ENCODE results near the gene CKM.
"Not testable (repeated sequence)": the region's sequence is repeated elsewhere in the genome, so short reads cannot be mapped to it uniquely, and the experiment has no call there.

CKM gene

DNA sequence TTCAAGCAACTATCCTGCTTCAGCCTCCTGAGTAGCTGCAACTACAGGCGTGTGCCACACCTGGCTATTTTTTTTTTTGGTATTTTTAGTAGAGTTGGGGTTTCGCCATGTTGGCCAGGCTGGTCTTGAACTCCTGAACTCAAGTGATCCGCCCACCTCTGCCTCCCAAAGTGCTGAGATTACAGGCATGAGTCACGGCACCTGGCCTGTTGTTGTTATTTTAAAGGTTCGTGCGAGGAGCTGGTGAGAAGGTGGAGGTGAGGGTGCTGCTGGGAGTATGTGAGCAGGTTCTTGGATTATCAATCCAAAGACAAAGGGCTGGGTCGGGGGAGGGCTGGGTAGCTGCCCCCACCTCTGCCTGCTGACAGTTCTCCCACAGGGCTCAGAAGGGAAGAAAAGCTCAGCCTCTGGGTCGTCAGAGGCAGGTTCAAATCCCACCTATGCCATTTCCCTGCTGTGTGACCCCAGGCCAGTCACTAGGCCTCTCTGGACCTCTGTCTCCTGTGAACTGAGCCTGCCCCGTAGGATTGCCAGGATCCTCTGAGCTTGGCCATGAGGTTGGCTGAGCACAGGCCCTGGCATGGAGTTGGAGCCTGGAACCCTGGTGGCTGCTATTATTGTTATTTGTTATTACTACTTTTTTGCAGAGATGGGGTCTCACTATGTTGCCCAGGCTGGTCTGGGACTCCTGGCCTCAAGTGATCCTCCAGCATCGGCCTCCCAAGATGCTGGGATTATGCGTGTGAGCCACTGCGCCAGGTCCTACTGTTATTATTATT, 1.5 kb downstream of the CKM start:
- DNase-seq (ENCODE audit: low read depth): no peak

DNA sequence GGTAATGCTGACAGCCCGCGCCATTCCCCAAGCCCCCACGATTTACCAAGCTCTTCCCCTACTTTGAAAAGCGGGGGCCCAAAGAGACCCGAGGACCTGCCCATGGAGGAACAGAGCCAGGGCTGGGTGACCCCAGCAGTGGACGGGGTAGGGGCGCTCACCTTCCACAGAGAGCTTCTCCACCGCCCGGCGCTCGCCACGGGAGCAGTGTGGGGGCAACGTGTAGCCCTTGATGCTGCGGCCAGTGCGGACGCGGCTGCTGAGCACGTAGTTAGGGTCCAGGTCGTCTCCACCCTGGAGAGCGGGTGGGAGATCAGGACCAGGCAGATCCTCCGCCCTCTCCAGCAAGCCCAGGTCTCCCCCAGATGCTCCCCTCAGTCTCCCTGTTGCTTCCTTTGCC, 7.4 kb downstream of the CKM start:
- no peak for DNase-seq (ENCODE audit: low read depth)

DNA sequence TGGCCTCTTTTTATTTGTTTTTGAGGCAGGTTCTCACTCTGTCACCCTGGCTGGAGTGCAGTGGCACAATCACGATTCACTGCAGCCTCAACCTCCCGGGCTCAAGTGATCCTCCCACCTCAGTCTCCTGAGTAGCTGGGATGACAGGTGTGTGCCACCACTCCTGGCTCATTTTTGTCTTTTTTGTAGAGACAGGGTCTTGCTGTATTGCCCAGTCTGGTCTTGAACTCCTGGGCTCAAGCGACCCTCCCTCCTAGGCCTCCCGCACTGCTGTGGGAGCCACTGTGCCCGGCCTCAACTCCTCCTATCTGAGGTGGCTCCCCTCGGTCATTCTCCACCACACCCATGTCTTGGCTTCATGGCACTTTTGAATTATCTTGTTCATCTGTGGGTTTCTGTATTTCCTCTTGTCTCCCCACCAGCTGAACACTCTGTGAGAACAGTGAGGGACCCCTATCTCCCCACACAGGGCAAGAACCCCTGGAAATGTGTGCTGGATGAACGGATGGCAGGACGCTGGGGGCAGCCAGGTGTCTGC, 7.9 kb downstream of the CKM start:
- no peak for DNase-seq (ENCODE audit: low read depth)

DNA sequence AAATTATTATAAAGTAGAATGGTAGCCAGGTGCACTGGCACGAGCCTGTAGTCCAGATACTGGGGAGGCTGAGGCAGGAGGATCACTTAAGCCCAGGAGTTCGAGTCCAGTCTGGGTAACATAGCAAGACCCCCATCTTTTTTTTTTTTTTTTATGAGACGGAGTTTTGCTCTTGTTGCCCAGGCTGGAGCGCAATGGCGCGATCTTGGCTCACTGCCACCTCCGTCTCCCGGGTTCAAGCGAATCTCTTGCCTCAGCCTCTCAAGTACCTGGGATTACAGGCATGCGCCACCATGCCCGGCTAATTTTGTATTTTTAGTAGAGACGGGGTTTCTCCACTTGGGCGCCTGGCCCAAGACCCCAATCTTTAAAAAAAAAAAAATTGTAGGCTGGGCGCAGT, 10.4 kb downstream of the CKM start:
- DNase-seq (ENCODE audit: low read depth): not testable (repeated sequence)

DNA sequence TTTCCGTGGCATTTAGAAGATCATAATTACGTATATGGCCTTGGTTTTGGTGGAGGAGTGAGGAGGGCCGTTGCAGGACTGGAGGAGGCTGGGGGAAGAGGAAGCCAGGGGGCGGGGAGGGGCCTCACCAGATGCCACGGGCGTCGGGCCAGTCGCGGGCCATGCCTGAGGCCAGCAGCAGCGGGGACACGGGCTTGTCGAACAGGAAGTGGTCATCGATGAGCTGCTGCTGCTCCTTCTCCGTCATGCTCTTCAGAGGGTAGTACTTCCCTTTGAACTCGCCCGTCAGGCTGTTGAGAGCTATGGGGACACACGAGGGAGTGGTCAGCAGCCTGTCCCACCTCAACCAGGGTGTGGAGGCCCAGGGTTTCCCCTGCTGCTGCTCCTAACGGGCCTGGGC, 11.1 kb downstream of the CKM start:
- no peak for DNase-seq (ENCODE audit: low read depth)

DNA sequence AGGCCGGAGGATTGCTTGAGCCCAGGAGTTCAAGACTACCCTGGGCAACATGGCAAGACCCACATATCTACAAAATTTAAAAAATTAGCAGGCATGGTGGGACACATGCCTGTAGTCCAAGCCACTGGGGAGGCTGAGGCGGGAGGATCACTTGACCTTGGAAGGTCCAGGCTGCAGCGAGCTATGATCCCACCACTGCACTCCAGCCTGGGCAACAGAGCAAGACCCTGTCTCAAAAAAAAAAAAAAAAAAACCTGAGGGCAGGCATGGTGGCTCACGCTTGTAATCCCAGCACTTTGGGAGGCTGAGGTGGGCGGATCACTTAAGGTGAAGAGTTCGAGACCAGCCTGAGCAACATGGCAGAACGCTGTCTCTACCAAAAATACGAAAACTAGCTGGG, 13.4 kb downstream of the CKM start:
- DNase-seq (ENCODE audit: low read depth): not testable (repeated sequence)

DNA sequence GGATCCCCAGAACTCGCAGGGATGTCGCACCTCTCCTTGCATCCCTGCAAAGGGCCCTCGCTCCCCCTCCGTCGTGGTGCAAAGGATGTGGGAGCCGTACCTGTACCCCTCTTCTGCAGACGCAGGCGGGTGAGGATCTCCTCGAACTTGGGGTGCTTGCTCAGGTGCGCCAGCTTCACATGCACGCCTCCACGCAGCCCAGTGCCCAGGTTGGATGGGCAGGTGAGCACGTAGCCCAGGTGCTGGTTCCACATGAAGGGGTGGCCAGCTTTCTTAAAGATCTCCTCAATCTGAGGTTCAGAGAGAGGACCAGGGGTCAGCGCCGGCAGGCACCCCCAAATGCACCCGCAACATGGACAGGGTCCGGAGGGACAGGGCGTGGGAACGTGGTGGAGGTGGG, 15.3 kb downstream of the CKM start:
- DNase-seq (ENCODE audit: low read depth): no peak

DNA sequence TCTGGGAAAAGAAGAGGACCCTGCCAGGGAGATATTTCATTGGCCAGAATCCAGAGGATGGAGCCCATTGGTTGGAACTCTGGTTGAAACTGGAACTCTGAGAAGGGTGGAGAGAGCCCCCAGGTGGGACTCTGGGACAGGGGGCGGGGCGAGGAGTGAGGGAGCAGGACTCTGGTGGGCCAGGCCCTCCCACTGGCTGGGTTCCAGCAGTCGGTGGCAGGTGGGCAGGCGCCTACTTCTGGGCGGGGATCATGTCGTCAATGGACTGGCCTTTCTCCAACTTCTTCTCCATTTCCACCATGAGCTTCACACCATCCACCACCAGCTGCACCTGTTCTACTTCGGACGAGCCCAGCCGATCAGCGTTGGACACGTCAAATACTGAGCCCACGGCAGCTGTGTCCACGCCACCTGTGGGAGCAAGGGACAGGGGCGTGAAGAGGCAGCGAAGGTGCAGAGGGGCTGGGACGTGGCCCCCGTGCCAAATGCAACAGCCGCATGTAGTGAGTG, 16.1 kb downstream of the CKM start:
- DNase-seq (ENCODE audit: low read depth): no peak

DNA sequence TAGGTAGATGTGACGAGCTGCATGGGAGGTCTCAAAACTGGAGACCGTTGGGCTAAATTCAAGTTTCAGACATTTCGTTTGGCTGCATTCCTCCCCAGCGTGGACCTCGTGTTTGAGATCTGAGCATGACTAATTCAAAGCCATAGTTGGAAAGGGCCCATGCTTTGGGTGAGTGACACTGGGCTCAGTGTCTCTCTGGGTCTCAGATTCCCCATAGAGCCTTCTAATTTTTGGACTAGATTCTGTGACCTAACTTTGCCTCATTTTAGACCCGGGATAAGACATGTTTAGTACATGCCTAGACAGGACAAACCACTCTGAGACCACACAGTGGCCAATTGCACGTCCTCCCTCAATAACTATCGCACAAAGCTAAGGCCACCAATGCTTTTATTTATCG, 16.6 kb downstream of the CKM start:
- DNase-seq (ENCODE audit: low read depth): no peak

DNA sequence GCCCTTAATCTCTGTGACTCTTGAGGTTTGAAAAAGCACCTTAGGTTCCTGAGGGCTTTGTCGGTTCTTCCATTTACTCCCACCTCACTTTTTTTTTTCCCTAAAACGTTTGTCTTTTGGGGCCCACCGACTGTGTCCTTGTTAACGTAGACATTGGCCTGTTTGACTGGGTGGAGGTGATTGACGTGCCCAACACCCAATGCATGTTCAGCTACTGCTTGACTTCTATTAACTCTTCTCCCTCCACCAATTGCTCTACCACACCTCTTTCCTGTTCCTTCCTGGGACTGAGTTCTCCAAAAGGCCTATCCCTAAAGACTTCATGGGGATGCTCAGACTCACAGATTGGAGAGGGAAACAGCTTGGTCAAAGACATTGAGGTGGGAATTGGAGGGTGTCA, 17.3 kb downstream of the CKM start:
- DNase-seq (ENCODE audit: low read depth): no peak

DNA sequence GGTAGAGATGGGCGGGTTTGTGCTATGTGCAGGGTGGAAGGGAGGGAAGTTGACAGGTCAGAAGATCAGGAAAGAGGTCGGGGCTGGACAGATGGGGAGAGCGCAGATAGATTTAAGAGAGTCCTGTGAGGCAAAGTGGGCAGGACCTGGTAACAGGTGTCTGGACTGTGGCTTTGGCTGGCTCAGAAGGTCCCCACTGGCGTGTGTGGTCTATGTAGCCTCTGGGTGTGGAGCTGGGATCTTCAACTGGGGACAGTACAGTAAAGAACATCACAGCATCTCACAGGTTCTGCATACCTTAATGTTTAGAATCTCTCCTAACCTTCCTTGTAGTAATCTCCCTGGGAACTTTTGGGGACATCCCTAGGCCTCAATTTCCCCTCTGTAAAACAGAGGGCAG, 17.7 kb downstream of the CKM start:
- no peak for DNase-seq (ENCODE audit: low read depth)

DNA sequence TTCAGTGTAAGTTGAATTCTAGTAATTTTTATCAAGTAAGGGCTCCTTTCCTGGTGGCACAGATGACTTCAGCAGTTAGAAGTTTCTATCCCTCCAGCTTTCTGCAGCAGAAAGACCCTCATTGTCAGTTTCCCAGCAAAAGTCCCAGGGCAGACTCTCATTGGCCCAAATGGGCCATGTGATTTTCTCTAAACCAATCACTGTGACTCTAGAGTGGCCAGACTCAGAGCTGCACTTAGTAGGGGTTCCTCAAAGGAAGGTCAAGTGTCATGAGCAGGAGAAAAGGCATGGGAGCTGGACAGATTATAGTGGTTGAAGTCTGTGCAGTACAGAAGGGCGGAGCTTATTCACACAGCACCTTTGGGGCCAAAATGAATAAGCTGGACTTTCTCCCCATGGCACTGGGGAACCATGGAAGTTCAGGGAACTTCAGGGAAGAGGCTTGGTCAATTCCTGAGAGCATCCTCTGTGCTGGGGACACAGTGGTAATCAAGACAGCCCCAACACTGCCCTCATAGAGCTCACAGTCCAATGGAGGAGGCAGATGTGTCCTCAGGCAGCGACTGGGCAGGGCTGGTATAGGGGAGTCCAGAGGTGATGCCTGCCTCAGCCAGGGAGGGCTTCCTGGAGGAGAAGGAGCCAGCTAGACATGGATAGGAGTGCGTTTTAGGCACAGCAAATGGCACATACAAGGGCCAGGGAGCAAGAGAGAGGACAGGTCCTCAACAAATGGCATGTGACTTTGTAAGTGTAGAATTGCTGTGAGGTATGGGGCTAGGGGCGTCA, 18.3 kb downstream of the CKM start:
- no peak for DNase-seq (ENCODE audit: low read depth)

DNA sequence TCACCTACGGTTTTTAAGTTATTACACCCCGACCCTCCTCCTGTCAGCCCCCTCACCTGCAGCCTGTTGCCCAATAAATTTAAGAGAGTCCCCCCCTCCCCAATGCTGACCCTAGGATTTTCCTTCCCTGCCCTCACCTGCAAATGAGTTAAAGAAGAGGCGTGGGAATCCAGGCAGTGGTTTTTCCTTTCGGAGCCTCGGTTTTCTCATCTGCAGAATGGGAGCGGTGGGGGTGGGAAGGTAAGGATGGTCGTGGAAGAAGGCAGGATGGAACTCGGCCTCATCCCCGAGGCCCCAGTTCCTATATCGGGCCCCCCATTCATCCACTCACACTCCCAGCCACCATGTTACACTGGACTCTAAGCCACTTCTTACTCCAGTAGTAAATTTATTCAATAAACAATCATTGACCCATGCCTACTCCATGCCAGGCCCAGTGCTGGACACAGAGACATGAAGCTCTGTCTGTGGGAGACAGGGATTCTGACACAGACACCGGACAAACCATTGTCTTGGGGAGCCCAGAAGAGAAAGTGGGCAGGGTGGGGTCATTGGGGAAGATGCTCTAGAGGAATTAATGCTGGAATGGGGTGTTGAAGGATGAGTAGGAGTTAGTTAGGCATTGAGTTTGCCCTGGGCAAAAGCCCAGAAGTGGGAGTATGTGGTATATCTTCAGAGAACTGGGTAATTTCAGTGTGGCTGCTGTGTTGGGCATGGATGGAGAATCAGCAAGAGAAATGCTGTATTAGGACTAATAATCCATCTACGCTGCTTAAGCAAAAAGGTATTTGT, 19.2 kb downstream of the CKM start:
- no peak for DNase-seq (ENCODE audit: low read depth)

DNA sequence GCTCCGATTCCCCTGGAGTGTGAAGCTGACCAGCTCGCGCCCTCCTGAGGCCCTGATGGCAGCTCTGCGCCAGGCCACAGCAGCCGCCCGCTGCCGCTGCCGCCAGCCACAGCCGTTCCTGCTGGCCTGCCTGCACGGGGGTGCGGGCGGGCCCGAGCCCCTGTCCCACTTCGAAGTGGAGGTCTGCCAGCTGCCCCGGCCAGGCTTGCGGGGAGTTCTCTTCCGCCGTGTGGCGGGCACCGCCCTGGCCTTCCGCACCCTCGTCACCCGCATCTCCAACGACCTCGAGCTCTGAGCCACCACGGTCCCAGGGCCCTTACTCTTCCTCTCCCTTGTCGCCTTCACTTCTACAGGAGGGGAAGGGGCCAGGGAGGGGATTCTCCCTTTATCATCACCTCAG, 20.3 kb downstream of the CKM start:
- DNase-seq (ENCODE audit: low read depth): no peak

DNA sequence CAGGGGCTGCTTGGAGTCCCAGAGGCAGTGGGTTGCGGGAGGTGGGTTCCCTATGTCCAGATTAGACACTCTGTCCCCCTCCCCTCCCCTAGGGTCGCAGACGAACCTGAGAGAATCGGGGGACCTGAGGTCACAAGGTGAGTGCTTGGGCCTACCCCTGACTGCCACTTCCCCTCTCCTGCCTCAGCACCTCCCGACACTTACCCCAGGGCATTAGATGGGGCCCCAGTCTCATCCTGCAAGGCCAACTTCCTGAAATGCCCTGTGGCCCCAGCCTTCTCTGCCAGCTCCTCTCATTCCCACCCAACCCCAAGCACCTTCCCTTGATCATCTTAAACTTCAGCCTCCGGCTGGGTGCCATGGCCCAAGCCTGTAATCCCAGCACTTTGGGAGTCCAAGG, 23.0 kb downstream of the CKM start:
- no peak for DNase-seq (ENCODE audit: low read depth)

DNA sequence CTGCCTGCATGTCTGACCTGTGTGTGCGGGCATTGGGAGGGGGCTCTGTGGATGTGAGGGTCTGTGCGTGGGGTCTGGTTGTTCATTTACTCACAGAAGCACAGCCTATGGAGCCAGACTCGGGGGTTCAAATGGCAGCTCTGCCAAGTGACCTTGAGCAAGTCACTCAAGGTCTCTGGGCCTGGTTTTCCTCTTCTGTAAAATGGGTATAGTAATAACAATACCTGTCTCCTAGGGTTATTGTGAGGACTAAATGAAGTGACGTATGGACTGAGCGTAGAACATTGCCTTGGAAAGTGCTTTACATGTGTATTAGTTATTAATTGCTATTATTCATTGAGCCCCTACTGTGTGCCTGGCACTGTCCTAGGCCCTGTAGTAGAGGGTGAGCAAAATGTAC, 24.4 kb downstream of the CKM start:
- DNase-seq (ENCODE audit: low read depth): no peak

DNA sequence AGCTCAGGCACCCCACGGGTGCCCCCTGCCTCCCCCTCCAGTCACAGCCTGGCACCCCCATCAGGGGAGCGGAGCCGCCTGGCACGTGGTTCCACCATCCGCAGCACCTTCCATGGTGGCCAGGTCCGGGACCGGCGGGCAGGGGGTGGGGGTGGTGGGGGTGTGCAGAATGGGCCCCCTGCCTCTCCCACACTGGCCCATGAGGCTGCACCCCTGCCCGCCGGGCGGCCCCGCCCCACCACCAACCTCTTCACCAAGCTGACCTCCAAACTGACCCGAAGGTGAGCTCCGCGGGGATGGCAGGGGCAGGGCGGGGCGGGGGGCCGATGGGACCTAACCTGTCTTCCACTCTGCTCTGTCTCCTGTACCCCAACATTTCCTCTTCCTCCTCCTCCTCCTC, 25.0 kb downstream of the CKM start:
- no peak for DNase-seq (ENCODE audit: low read depth)

DNA sequence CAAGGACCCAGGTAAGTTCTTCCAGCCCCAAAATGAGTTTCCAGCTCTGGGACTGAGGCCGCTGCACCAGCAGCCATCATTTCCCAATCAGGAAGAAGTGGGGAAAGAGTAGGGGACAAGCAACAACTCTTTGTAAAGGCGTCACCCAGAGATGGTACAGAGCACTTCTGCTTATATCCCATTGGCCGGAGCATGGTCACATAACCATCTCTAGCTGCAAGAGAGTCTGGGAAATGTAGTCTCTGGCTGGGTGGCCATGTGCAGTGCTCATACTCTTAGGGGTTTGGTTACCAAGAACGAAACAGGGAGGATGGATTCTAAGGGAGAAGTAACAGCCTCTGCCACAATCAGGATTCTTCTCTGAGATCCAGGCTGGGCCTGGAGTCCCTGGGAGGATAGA, 26.3 kb downstream of the CKM start:
- DNase-seq (ENCODE audit: low read depth): no peak

DNA sequence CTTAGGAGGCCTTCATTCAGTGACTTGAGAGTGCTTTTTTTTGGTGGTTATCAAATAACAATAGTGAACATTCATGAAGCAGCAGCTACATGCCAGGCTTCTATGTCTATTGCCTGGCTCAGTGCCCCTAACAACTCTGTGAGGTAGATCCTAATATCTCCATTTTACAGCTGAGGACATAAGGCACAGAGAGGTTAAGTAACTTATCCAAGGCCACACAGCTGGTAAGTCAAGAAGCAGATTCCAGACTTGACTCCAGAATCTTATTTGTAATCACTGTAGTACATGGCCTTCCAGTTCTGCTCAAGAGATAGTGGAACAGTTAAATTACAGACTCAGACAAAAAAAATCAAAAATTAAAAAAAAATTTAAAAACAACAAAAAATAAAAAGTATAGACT, 26.8 kb downstream of the CKM start:
- no peak for DNase-seq (ENCODE audit: low read depth)

DNA sequence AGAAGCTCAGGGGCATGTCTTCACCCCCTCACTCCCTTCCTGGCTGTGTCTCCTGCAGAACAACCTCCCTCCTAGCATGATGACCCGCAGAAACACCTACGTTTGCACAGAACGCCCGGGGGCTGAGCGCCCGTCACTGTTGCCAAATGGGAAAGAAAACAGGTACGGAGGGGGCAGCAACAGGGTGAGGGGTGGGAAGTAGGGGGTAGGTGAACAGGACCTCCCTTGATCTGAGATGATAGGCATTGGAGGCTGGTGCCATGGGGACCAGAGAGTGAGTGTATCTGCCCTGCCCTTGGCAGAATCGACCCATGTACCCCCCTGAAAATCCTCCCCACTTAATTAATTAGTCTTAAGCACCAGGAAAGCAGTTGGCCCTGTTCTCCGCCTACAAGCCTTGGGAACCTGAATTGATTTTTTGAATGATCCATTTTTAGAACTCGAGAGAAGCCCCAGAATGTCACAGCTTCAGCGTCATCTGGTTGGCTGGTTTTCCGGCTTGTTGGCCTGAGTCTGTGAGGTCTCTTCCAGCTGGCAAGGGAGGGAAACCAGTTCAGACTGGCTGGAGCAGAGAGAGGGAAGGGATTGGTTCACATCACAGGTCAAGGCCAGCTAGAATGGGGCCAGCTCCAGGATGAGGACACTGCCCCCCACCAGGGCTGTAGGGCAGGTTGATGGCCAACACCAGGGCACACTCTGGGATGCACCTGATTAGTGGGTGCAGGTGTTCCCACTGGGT, 28.2 kb downstream of the CKM start:
- no peak for DNase-seq (ENCODE audit: low read depth)

DNA sequence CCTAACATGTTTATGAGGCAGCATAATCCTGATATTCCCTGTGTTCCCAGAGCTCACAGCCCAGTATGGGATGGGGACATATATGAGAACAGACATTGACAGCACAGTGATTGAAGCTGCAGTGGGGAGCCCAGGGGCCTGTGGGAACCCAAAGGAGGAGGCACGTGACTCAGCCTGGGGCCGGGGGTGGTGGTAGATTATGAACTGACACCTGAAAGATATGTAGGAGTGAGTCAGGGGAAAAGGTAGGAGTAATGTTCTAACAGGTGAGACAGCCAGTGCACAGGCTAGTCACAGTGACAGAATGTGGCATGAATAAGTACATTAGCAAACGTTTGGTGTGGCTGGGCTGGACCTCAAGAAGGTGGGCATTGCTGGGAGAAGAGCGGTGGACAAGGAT, 29.0 kb downstream of the CKM start:
- DNase-seq (ENCODE audit: low read depth): peak; percentile 19

DNA sequence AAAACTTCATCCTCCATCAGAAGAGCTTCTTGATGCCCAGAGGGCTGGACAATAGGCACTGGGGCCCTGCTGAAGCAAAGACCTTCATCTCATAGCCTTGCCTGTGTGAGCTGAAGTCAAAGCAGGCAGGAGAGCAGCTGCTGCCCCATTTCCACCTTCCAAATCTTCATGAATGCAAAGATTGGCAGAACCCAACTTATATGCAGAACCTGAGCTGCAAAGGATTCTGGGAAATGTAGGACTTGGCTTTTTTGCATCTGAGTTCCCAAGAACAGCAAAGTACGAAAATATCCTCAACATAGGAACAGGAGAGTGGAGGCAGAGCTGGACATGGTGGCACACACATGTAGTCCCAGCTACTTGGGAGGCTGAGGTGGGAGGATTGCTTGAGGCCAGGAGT, 30.8 kb downstream of the CKM start:
- DNase-seq (ENCODE audit: low read depth): no peak

All from activated T-cell treated with anti-CD3 and anti-CD28 coated beads for 48 hours (primary cell).